ENCODE measurements around the gene DPEP1.

DPEP1 gene

GRCh38 chr16:89575247-89576152 is 37.9 kb upstream of the DPEP1 start, which contains the start of gene CPNE7:
TSS of gene CPNE7 (plus strand) at chr16:89575758. CDS start at chr16:89575898, 140 bp downstream.
- no peak within 1 kb of the TSS for H2AFZ ChIP-seq (ENCODE audit: low read length)
- H3K9me3 ChIP-seq (ENCODE audit: insufficient read depth, low read depth, low read length): no peaks in the 10 kb centered on the region
- no peak within 1 kb of the TSS for H3K4me3 ChIP-seq (ENCODE audit: low read length, poor library complexity, severe bottlenecking)
- TF ChIP-seq CTCF (conservative IDR thresholded peaks at IDR 0.05; ENCODE audit: low read length) (no peak), EZH2phosphoT487 (IDR thresholded peaks at IDR 0.05; ENCODE audit: borderline replicate concordance) (no peak)
- no peaks in the 10 kb centered on the region for H3K4me1 ChIP-seq (ENCODE audit: insufficient read depth, low read length, poor library complexity, severe bottlenecking)
- H3K36me3 ChIP-seq (ENCODE audit: insufficient read depth, low read length): no peaks in the 10 kb centered on the region
- H3K4me2 ChIP-seq (ENCODE audit: low read depth, low read length, poor library complexity, severe bottlenecking): no peak within 1 kb of the TSS
- H4K20me1 ChIP-seq (ENCODE audit: insufficient read depth, low read length, poor library complexity, severe bottlenecking): no peaks in the 10 kb centered on the region
- H3K27me3 ChIP-seq (ENCODE audit: insufficient read depth, low read length, poor library complexity, severe bottlenecking): no peaks in the 10 kb centered on the region
- H3K9me2 ChIP-seq (replicated peaks; ENCODE audit: low read depth, low read length): no peaks in the 10 kb centered on the region
- H3F3A ChIP-seq (ENCODE audit: low read depth): no peaks in the 10 kb centered on the region
- no peak within 1 kb of the TSS for H3K9ac ChIP-seq (ENCODE audit: low read depth, low read length, poor library complexity, severe bottlenecking)
- H3K79me2 ChIP-seq (ENCODE audit: insufficient read depth, low read length): no peaks in the 10 kb centered on the region

GRCh38 chr16:89576153-89577054 is 37.0 kb upstream of the DPEP1 start:
- Histone ChIP-seq H4K20me1 (ENCODE audit: insufficient read depth, low read length, poor library complexity, severe bottlenecking) (no peaks in the 10 kb centered on the region), H3K9me2 (replicated peaks; ENCODE audit: low read depth, low read length) (no peaks in the 10 kb centered on the region), H2AFZ (ENCODE audit: low read length) (no peak overlapping the region), H3K27me3 (ENCODE audit: insufficient read depth, low read length, poor library complexity, severe bottlenecking) (no peaks in the 10 kb centered on the region), H3K9ac (ENCODE audit: low read depth, low read length, poor library complexity, severe bottlenecking) (no peak overlapping the region), H3F3A (ENCODE audit: low read depth) (no peaks in the 10 kb centered on the region), H3K4me1 (ENCODE audit: insufficient read depth, low read length, poor library complexity, severe bottlenecking) (no peaks in the 10 kb centered on the region), H3K79me2 (ENCODE audit: insufficient read depth, low read length) (no peaks in the 10 kb centered on the region), H3K36me3 (ENCODE audit: insufficient read depth, low read length) (no peaks in the 10 kb centered on the region), H3K4me3 (ENCODE audit: low read length, poor library complexity, severe bottlenecking) (no peak overlapping the region), H3K4me2 (ENCODE audit: low read depth, low read length, poor library complexity, severe bottlenecking) (no peak overlapping the region), H3K9me3 (ENCODE audit: insufficient read depth, low read depth, low read length) (no peaks in the 10 kb centered on the region)
- TF ChIP-seq CTCF (conservative IDR thresholded peaks at IDR 0.05; ENCODE audit: low read length) (no peak), EZH2phosphoT487 (IDR thresholded peaks at IDR 0.05; ENCODE audit: borderline replicate concordance) (no peak)

- Histone ChIP-seq H3K79me2 (ENCODE audit: insufficient read depth, low read length) (no peaks in the 10 kb centered on the region), H3K9me3 (ENCODE audit: insufficient read depth, low read depth, low read length) (no peaks in the 10 kb centered on the region), H3K9me2 (replicated peaks; ENCODE audit: low read depth, low read length) (no peaks in the 10 kb centered on the region), H3K4me1 (ENCODE audit: insufficient read depth, low read length, poor library complexity, severe bottlenecking) (no peaks in the 10 kb centered on the region), H3K9ac (ENCODE audit: low read depth, low read length, poor library complexity, severe bottlenecking) (no peak overlapping the region), H3K4me3 (ENCODE audit: low read length, poor library complexity, severe bottlenecking) (no peak overlapping the region), H3K27me3 (ENCODE audit: insufficient read depth, low read length, poor library complexity, severe bottlenecking) (no peaks in the 10 kb centered on the region), H3F3A (ENCODE audit: low read depth) (no peaks in the 10 kb centered on the region), H3K36me3 (ENCODE audit: insufficient read depth, low read length) (no peaks in the 10 kb centered on the region), H3K4me2 (ENCODE audit: low read depth, low read length, poor library complexity, severe bottlenecking) (no peak overlapping the region), H4K20me1 (ENCODE audit: insufficient read depth, low read length, poor library complexity, severe bottlenecking) (no peaks in the 10 kb centered on the region), H2AFZ (ENCODE audit: low read length) (no peak overlapping the region)
- TF ChIP-seq CTCF (conservative IDR thresholded peaks at IDR 0.05; ENCODE audit: low read length): no peak
- no peak for TF ChIP-seq EZH2phosphoT487 (IDR thresholded peaks at IDR 0.05; ENCODE audit: borderline replicate concordance)
Observed at GRCh38 chr16:89577055-89577759, 36.2 kb upstream of the DPEP1 start.
